Naive thymus-derived CD4-positive, alpha-beta T cell (primary cell): ENCODE data around the gene SLC29A4. TPM values are rescaled to one million over a fixed set of nuclear protein-coding genes. Genes with fewer than 3 reads are reported as not detected.
"Not testable (repeated sequence)": the region's sequence is repeated elsewhere in the genome, so short reads cannot be mapped to it uniquely, and the experiment has no call there.

ENCODE experiments used
- ATAC-seq: fragments of 150-1000 bp; cut with Tn5 transposase; 2 replicates; pipeline ENCODE4 v1.10.0; 2021; ENCODE audit warnings: mild to moderate bottlenecking, moderate library complexity
- CTCF ChIA-PET: fragments of 350-600 bp; sonication (Branson Sonifier 250); formaldehyde crosslinking; loops from one replicate; lab custom pipeline; 2021; ENCODE audit warnings: antibody characterized with exemption; lab: Charles Lee
- POLR2A ChIA-PET: fragments of 350-600 bp; sonication (Branson Sonifier 250); formaldehyde crosslinking; loops from one replicate; lab custom pipeline; 2021; ENCODE audit warnings: antibody characterized with exemption, inconsistent platforms; lab: Charles Lee
- DNase-seq, 9 donors: peaks; one replicate each; pipeline versions ENCODE4 v3.0.0 to v3.0.0-alpha.2; 2020 to 2022; ENCODE audit warnings: mixed read lengths in 1 of 9
- H3K27ac ChIP-seq: one replicate; pipeline ENCODE4 v1.7.0; 2013; ENCODE audit warnings: mild to moderate bottlenecking, low read depth, low read length, moderate library complexity
- H3K27me3 ChIP-seq, 2 donors: one replicate each; pipeline ENCODE4 v1.7.0; 2013; ENCODE audit warnings: low read length in 2 of 2, mild to moderate bottlenecking in 2 of 2, moderate library complexity in 2 of 2; ENCODE audit not compliant: control insufficient read depth in 2 of 2, insufficient read depth in 2 of 2
- H3K36me3 ChIP-seq, 3 experiments: 1 replicate in 2 of 3; 2 replicates in 1 of 3; pipeline ENCODE4 v1.7.0; 2013; ENCODE audit warnings: low read length in 3 of 3, mild to moderate bottlenecking in 3 of 3, moderate library complexity in 1 of 3; ENCODE audit not compliant: insufficient read depth in 3 of 3, control insufficient read depth in 2 of 3
- H3K4me1 ChIP-seq, 2 donors: one replicate each; pipeline ENCODE4 v1.7.0; 2013; ENCODE audit warnings: low read length in 2 of 2, mild to moderate bottlenecking in 2 of 2, moderate library complexity in 1 of 2; ENCODE audit not compliant: control insufficient read depth in 2 of 2, insufficient read depth in 2 of 2
- H3K4me3 ChIP-seq: 2 replicates; pipeline ENCODE4 v1.7.0; 2013; ENCODE audit warnings: mild to moderate bottlenecking, low read length
- H3K9me3 ChIP-seq, 3 experiments: 1 replicate in 2 of 3; 2 replicates in 1 of 3; pipeline ENCODE4 v1.7.0; 2013; ENCODE audit warnings: low read length in 3 of 3; ENCODE audit not compliant: control insufficient read depth in 2 of 3
- H3K27ac Mint-ChIP-seq, 9 donors: one replicate each; pipeline ENCODE4 v1.8.0; 2020 to 2022; ENCODE audit warnings: mixed read lengths in 9 of 9, mild to moderate bottlenecking in 8 of 9, moderate library complexity in 5 of 9, inconsistent platforms in 2 of 9
- H3K27me3 Mint-ChIP-seq, 5 donors: one replicate each; pipeline ENCODE4 v1.8.0; 2021 to 2022; ENCODE audit warnings: mixed read lengths in 5 of 5, mild to moderate bottlenecking in 1 of 5
- H3K36me3 Mint-ChIP-seq, 5 donors: one replicate each; pipeline ENCODE4 v1.8.0; 2020 to 2022; ENCODE audit warnings: mixed read lengths in 5 of 5, mild to moderate bottlenecking in 3 of 5, inconsistent platforms in 1 of 5
- H3K4me1 Mint-ChIP-seq, 7 donors: one replicate each; pipeline ENCODE4 v1.8.0; 2020 to 2022; ENCODE audit warnings: mixed read lengths in 7 of 7, mild to moderate bottlenecking in 3 of 7, inconsistent platforms in 1 of 7
- H3K4me3 Mint-ChIP-seq, 10 donors: one replicate each; pipeline ENCODE4 v1.8.0; 2020 to 2022; ENCODE audit warnings: mild to moderate bottlenecking in 10 of 10, mixed read lengths in 10 of 10, moderate library complexity in 6 of 10, inconsistent platforms in 2 of 10
- H3K9me3 Mint-ChIP-seq, 11 donors: one replicate each; pipeline ENCODE4 v1.8.0; 2020 to 2022; ENCODE audit warnings: mixed read lengths in 11 of 11, mild to moderate bottlenecking in 4 of 11, inconsistent platforms in 1 of 11, moderate library complexity in 1 of 11
- intact Hi-C, 2 donors: fragments of 100-400 bp; cut with micrococcal nuclease; formaldehyde crosslinking; loops; one replicate each; pipeline ENCODE4 v1.15.1; 2023
- polyA plus RNA-seq, 2 donors: library from polyadenylated mRNA; unstranded; fragments of 300-500 nt; fragmentation: Illumina TruSeq; gene quantifications; one replicate each; pipeline ENCODE4 v1.2.3, GENCODE V29; 2021
- total RNA-seq, 6 experiments: library from RNA in 5 of 6; stranded (reverse) in 5 of 6; gene quantifications; 1 replicate in 5 of 6; 2 replicates in 1 of 6; pipeline ENCODE4 v1.2.3 and lab custom pipeline; 2021 to 2026

The SLC29A4 gene
- total and polyA plus RNA-seq, 7 experiments from 2014 or later = 0.11 to 1.3 (median 0.35) TPM; not detected in 1

DNA sequence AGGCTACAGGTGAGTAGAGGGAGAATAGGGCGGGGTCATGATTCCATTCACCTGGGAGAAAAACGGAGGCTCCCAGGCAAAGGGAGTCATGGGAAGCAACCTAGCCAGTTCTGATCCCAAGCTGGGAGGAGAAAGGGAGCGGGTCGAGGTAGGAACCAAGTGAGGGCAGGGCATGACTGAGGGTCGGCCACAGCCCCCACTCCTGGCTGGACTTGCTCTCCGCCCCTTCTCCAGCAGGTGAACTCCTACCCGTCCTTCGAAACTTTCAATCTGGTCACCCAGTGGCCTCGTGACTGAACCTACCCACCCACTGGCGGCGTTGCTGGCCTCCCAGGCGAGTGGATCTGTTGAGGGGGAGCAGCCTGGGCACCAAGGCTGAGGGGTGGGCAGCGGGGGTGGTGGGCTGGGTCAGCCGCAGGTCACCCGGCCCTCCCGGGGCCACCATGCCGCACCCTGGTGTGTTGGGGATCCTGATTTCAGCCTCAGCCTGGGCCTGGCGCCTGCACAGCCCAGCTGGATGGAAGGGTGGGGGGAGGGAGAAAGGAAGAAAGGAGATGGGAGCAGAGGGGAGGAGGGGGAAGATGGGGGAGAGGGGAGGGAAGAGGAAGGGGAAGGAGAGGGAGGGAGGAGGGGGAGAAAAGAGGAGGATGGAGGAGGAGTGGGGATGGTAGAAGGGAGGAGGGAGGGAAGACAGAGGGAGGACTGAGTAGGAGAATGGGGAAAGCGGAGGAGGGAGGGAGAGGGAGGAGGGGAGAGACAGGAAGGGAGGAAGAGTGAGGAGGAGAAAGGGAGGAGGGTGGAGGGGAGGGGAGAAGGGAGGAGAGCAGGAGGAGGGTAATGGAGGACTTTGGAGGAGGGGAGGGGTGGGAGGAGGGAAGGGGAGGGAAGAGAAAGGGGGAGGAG is 894 bp upstream of the SLC29A4 start:
- intact Hi-C loops = loop anchor here in 1 of 2 donors (1.0 kb wide), 1 partner anchor 14 kb away; no protein-coding TSS in a partner anchor
- CTCF ChIA-PET, H3K36me3 ChIP-seq: not testable (repeated sequence)

DNA sequence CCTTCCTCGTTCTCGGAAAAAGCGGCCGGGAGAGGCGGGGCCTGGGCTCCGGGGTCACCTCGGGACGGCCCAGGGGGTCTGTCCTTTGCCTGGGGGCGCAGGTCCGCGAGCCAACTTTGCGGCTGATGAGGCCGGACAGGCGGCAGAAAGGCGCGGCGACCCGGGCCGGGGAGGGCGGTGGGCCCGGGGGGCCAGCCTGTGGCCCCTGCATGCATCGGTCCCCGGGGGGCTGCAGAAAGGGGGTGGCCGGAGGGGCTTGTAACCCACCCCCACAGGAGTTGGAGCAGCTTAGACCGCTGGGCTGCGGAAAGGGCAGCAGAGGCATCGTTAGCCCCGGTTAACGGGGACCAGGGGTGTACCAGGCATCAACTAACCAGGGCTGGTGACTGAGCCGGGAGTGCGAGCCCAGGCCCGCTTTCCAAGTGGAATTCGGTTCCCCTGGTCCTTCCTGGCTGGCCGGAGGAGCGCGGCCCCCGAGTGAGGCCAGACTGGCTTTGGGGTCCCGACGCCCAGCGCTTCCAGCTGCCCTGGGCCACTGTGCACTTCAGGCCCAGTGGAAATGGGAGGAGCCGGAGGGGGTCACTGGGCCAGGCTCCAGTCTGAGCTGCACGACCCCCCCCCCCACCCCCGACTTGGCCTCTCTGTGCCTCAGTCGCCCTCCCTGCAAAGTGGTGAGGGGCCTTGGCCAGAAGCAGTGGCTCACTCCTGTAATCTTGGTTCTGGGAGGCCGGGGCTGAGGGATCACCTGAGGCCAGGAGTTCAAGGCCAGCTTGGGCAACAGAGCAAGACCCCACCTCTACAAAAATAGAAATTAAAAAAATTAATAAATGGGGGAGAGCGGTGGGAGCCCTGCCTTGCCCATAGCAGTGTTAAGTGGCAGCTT is 919 bp downstream of the SLC29A4 start:
- H3K9me3 Mint-ChIP-seq = no peaks in the 10 kb centered on the region
- no peak for ATAC-seq
- H3K27ac ChIP-seq = no peak overlapping the region
- no peak overlapping the region for H3K4me3 ChIP-seq
- peaks cover 5 to 31% (median 5%) of the 10 kb centered on the region in 5 donors for H3K27me3 Mint-ChIP-seq
- H3K9me3 ChIP-seq = no peaks in the 10 kb centered on the region
- ChIA-PET CTCF (no interaction called here), POLR2A (no interaction called here)
- intact Hi-C loops = no loop called here
- peaks cover 0 to 2% (median 0%) of the 10 kb centered on the region in 7 donors for H3K4me1 Mint-ChIP-seq
- H3K4me3 Mint-ChIP-seq = peak overlapping the region in 3 of 10 donors; percentile 37 to 52 (median 44)
- no peaks in the 10 kb centered on the region for H3K36me3 ChIP-seq
- H3K27me3 ChIP-seq = no peaks in the 10 kb centered on the region
- DNase-seq = no peak
- H3K27ac Mint-ChIP-seq = no peak overlapping the region
- H3K36me3 Mint-ChIP-seq = no peaks in the 10 kb centered on the region
- H3K4me1 ChIP-seq = no peaks in the 10 kb centered on the region

More for the DNA sequence above, 894 bp upstream of the SLC29A4 start:
- DNase-seq, H3K27ac ChIP-seq, H3K36me3 Mint-ChIP-seq, H3K4me3 ChIP-seq, H3K4me1 Mint-ChIP-seq, H3K4me1 ChIP-seq, H3K27me3 ChIP-seq, ATAC-seq, H3K9me3 ChIP-seq, H3K27ac Mint-ChIP-seq, H3K9me3 Mint-ChIP-seq, POLR2A ChIA-PET: not testable (repeated sequence)
- H3K4me3 Mint-ChIP-seq = peak overlapping the region in 3 of 10 donors; percentile 47 to 75 (median 47)
- peaks cover 5 to 30% (median 5%) of the 10 kb centered on the region in 5 donors for H3K27me3 Mint-ChIP-seq

GRCh38 chr7:5284304-5285281 is 1.9 kb downstream of the SLC29A4 start:
- Histone ChIP-seq H3K27me3 (no peaks in the 10 kb centered on the region), H3K4me1 (no peaks in the 10 kb centered on the region), H3K27ac (no peak overlapping the region), H3K36me3 (no peaks in the 10 kb centered on the region), H3K9me3 (no peaks in the 10 kb centered on the region), H3K4me3 (no peak overlapping the region)
- H3K36me3 Mint-ChIP-seq = no peaks in the 10 kb centered on the region
- H3K4me1 Mint-ChIP-seq = peaks cover 0 to 2% (median 0%) of the 10 kb centered on the region in 7 donors
- ATAC-seq (no peak), DNase-seq (no peak)
- H3K27me3 Mint-ChIP-seq = peaks cover 5 to 28% (median 5%) of the 10 kb centered on the region in 5 donors
- no peak overlapping the region for H3K27ac Mint-ChIP-seq
- CTCF ChIA-PET = no interaction called here
- intact Hi-C loops = no loop called here
- H3K9me3 Mint-ChIP-seq = no peaks in the 10 kb centered on the region
- H3K4me3 Mint-ChIP-seq = peak overlapping the region in 9 of 10 donors; percentile 14 to 52 (median 40)
- POLR2A ChIA-PET = no interaction called here

DNA sequence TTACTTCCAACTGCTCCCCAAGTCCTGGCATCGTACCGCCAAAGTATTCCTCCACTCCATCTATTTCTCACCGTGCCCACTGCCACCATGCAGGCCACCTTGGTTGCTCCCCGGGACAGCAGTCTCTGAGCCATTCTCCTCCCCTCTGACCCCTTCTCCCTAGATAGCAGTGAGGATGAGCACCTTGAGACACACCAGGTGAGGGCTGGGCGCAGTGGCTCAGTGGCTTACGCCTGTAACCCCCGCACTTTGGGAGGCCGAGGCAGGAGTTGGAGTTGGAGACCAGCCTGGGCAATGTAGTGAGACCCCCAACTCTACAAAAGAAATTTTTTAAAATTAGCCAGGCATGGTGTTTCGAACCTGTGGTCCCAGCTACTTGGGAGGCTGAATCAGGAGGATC is 4.2 kb downstream of the SLC29A4 start:
- Histone ChIP-seq H3K9me3 (no peaks in the 10 kb centered on the region), H3K36me3 (no peaks in the 10 kb centered on the region), H3K27ac (no peak overlapping the region), H3K4me3 (no peak overlapping the region), H3K4me1 (no peaks in the 10 kb centered on the region), H3K27me3 (no peaks in the 10 kb centered on the region)
- Mint-ChIP-seq H3K36me3 (no peaks in the 10 kb centered on the region), H3K4me1 (peaks cover 0 to 2% (median 0%) of the 10 kb centered on the region in 7 donors), H3K27me3 (peaks cover 0 to 15% (median 5%) of the 10 kb centered on the region in 5 donors), H3K27ac (no peak overlapping the region), H3K4me3 (no peak overlapping the region), H3K9me3 (no peaks in the 10 kb centered on the region)
- DNase-seq (no peak), ATAC-seq (no peak)
- intact Hi-C loops = no loop called here
- POLR2A ChIA-PET = no interaction called here
- CTCF ChIA-PET = no interaction called here

GRCh38 chr7:5287373-5287772 is 4.6 kb downstream of the SLC29A4 start:
- H3K4me3 ChIP-seq, intact Hi-C loops, H3K36me3 ChIP-seq, H3K9me3 Mint-ChIP-seq, H3K27ac Mint-ChIP-seq, H3K4me1 Mint-ChIP-seq, H3K27me3 ChIP-seq, H3K4me3 Mint-ChIP-seq, H3K9me3 ChIP-seq, CTCF ChIA-PET, DNase-seq, H3K4me1 ChIP-seq, H3K27ac ChIP-seq, H3K36me3 Mint-ChIP-seq, ATAC-seq: not testable (repeated sequence)
- POLR2A ChIA-PET = interaction anchor here (0.6 kb wide), 1 partner anchor 171 kb away, joined by 3 read pairs; no protein-coding TSS in a partner anchor
- H3K27me3 Mint-ChIP-seq = peaks cover 0 to 12% (median 5%) of the 10 kb centered on the region in 5 donors

DNA sequence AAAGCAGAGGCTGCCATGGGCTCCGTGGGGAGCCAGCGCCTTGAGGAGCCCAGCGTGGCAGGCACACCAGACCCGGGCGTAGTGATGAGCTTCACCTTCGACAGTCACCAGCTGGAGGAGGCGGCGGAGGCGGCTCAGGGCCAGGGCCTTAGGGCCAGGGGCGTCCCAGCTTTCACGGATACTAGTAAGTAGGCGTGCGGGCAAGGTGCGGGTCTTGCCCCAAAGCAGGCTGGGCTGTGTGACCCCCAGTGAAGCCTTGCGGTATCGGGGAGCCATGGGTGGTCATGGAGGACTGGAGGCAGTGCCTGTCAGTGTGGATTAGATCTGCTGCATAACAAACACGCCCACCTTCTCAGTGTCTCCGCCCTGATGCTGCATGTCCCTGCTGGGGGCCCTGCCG is 5.1 kb downstream of the SLC29A4 start:
- no peaks in the 10 kb centered on the region for H3K36me3 Mint-ChIP-seq
- no peak overlapping the region for H3K27ac Mint-ChIP-seq
- no peaks in the 10 kb centered on the region for H3K27me3 ChIP-seq
- H3K9me3 Mint-ChIP-seq = no peaks in the 10 kb centered on the region
- H3K4me3 Mint-ChIP-seq = no peak overlapping the region
- no peak overlapping the region for H3K27ac ChIP-seq
- DNase-seq (no peak), ATAC-seq (no peak)
- POLR2A ChIA-PET = interaction anchor here (0.6 kb wide), 1 partner anchor 171 kb away, joined by 3 read pairs; no protein-coding TSS in a partner anchor
- intact Hi-C loops = no loop called here
- H3K36me3 ChIP-seq = no peaks in the 10 kb centered on the region
- CTCF ChIA-PET = no interaction called here
- H3K9me3 ChIP-seq = no peaks in the 10 kb centered on the region
- no peaks in the 10 kb centered on the region for H3K4me1 ChIP-seq
- H3K4me3 ChIP-seq = no peak overlapping the region
- peaks cover 0 to 10% (median 5%) of the 10 kb centered on the region in 5 donors for H3K27me3 Mint-ChIP-seq
- H3K4me1 Mint-ChIP-seq = no peaks in the 10 kb centered on the region
